ENCODE results near the gene PPM1N. TPM values are rescaled to one million over a fixed set of nuclear protein-coding genes. Genes with fewer than 3 reads are reported as not detected.

PPM1N gene
- total and polyA plus RNA-seq, 2 of the 13 experiments (the other 11 are each of a cell fraction or from before 2014, with no cell fraction given) = 0.31 to 1.8 TPM

DNA sequence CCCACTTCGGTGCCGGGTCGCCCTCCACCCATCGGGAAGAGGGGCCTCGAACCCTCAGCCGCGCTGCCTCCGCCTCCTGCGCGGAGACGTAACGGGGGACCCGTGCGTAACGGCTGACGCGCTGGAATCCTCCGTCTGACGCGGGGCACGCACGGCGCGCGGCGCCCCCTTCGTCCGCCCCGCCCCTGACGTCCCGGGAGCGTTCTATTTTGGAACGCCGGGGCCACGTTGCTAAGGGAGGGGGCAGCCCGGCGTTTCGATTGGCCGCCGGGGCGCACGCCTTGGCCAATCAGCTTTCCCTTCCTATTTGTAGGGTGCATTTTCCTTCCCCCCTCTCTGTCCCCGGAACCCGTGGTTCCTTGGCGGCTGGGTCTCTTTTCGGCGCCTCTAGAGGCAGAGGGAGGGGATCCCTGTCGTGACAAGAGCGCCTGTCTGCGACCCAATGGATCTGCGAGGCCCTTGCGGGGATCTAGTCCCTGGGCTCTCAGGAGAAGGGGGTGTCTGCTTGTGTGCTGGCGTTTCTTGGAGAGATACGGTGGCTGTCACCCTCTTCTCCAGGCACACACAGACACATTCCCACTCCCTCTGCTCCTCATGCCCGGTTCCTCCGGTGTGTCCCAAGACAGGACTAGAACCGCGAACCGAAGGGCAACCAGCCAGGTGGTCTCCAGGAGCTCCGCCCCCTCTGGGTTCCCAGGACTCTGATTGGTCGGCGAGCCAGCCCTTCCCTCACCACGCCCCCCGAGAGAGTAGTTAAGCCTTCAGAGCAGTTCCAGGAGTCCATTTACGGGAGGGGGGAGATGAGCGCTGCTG is 28.9 kb upstream of the PPM1N start (continued):
- TF ChIP-seq, protein P1, sequence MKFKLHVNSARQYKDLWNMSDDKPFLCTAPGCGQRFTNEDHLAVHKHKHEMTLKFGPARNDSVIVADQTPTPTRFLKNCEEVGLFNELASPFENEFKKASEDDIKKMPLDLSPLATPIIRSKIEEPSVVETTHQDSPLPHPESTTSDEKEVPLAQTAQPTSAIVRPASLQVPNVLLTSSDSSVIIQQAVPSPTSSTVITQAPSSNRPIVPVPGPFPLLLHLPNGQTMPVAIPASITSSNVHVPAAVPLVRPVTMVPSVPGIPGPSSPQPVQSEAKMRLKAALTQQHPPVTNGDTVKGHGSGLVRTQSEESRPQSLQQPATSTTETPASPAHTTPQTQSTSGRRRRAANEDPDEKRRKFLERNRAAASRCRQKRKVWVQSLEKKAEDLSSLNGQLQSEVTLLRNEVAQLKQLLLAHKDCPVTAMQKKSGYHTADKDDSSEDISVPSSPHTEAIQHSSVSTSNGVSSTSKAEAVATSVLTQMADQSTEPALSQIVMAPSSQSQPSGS (CRISPR knock-in tag; IDR thresholded peaks at IDR 0.05) = peak; percentile 55; the same call in 1 of the 2 replicates
- TF ChIP-seq ZNF549 (CRISPR knock-in tag; IDR thresholded peaks at IDR 0.05) = no peak
- TF ChIP-seq CAMTA2 (CRISPR knock-in tag; IDR thresholded peaks at IDR 0.05; ENCODE audit: borderline replicate concordance) = 0 out of 2 replicates have a peak, but pooled peaks have one; percentile 81
- TF ChIP-seq CBFB (CRISPR knock-in tag; IDR thresholded peaks at IDR 0.05) = 0 out of 2 replicates have a peak, but pooled peaks have one; percentile 14
- TF ChIP-seq, protein P2, sequence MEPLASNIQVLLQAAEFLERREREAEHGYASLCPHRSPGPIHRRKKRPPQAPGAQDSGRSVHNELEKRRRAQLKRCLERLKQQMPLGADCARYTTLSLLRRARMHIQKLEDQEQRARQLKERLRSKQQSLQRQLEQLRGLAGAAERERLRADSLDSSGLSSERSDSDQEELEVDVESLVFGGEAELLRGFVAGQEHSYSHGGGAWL (CRISPR knock-in tag; IDR thresholded peaks at IDR 0.05) = no peak
- TF ChIP-seq, protein P3, sequence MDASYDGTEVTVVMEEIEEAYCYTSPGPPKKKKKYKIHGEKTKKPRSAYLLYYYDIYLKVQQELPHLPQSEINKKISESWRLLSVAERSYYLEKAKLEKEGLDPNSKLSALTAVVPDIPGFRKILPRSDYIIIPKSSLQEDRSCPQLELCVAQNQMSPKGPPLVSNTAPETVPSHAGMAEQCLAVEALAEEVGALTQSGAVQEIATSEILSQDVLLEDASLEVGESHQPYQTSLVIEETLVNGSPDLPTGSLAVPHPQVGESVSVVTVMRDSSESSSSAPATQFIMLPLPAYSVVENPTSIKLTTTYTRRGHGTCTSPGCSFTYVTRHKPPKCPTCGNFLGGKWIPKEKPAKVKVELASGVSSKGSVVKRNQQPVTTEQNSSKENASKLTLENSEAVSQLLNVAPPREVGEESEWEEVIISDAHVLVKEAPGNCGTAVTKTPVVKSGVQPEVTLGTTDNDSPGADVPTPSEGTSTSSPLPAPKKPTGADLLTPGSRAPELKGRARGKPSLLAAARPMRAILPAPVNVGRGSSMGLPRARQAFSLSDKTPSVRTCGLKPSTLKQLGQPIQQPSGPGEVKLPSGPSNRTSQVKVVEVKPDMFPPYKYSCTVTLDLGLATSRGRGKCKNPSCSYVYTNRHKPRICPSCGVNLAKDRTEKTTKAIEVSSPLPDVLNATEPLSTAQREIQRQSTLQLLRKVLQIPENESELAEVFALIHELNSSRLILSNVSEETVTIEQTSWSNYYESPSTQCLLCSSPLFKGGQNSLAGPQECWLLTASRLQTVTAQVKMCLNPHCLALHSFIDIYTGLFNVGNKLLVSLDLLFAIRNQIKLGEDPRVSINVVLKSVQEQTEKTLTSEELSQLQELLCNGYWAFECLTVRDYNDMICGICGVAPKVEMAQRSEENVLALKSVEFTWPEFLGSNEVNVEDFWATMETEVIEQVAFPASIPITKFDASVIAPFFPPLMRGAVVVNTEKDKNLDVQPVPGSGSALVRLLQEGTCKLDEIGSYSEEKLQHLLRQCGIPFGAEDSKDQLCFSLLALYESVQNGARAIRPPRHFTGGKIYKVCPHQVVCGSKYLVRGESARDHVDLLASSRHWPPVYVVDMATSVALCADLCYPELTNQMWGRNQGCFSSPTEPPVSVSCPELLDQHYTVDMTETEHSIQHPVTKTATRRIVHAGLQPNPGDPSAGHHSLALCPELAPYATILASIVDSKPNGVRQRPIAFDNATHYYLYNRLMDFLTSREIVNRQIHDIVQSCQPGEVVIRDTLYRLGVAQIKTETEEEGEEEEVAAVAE (CRISPR knock-in tag; IDR thresholded peaks at IDR 0.05; ENCODE audit: borderline replicate concordance) = no peak
- no peak for TF ChIP-seq SNAPC2 (CRISPR knock-in tag; IDR thresholded peaks at IDR 0.05)
- TF ChIP-seq, protein P4, sequence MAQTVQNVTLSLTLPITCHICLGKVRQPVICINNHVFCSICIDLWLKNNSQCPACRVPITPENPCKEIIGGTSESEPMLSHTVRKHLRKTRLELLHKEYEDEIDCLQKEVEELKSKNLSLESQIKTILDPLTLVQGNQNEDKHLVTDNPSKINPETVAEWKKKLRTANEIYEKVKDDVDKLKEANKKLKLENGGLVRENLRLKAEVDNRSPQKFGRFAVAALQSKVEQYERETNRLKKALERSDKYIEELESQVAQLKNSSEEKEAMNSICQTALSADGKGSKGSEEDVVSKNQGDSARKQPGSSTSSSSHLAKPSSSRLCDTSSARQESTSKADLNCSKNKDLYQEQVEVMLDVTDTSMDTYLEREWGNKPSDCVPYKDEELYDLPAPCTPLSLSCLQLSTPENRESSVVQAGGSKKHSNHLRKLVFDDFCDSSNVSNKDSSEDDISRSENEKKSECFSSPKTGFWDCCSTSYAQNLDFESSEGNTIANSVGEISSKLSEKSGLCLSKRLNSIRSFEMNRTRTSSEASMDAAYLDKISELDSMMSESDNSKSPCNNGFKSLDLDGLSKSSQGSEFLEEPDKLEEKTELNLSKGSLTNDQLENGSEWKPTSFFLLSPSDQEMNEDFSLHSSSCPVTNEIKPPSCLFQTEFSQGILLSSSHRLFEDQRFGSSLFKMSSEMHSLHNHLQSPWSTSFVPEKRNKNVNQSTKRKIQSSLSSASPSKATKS (CRISPR knock-in tag; IDR thresholded peaks at IDR 0.05) = no peak
- TF ChIP-seq ZNF430 (CRISPR knock-in tag; IDR thresholded peaks at IDR 0.05) = no peak; the same call in 1 of the 2 replicates
- TF ChIP-seq ZMYM4 (CRISPR knock-in tag; IDR thresholded peaks at IDR 0.05) = peak; percentile 74
- peak; percentile 82 for TF ChIP-seq SPEN (CRISPR knock-in tag; IDR thresholded peaks at IDR 0.05; ENCODE audit: low read depth)
- TF ChIP-seq, protein P5, sequence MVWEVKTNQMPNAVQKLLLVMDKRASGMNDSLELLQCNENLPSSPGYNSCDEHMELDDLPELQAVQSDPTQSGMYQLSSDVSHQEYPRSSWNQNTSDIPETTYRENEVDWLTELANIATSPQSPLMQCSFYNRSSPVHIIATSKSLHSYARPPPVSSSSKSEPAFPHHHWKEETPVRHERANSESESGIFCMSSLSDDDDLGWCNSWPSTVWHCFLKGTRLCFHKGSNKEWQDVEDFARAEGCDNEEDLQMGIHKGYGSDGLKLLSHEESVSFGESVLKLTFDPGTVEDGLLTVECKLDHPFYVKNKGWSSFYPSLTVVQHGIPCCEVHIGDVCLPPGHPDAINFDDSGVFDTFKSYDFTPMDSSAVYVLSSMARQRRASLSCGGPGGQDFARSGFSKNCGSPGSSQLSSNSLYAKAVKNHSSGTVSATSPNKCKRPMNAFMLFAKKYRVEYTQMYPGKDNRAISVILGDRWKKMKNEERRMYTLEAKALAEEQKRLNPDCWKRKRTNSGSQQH (CRISPR knock-in tag; IDR thresholded peaks at IDR 0.05; ENCODE audit: low read depth) = peak; percentile 78; the same call in 1 of the 2 replicates
- TF ChIP-seq ZNF337 (CRISPR knock-in tag; IDR thresholded peaks at IDR 0.05; ENCODE audit: borderline replicate concordance, low read depth) = no peak
- TF ChIP-seq, protein P6, sequence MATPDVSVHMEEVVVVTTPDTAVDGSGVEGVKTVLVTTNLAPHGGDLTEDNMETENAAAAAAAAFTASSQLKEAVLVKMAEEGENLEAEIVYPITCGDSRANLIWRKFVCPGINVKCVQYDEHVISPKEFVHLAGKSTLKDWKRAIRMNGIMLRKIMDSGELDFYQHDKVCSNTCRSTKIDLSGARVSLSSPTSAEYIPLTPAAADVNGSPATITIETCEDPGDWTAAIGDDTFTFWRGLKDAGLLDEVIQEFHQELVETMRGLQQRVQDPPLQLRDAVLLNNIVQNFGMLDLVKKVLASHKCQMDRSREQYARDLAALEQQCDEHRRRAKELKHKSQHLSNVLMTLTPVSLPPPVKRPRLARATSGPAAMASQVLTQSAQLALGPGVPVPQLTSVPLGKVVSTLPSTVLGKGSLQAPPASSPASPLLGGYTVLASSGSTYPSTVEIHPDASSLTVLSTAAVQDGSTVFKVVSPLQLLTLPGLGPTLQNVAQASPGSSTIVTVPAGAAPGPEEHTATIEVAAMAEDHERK (CRISPR knock-in tag; IDR thresholded peaks at IDR 0.05; ENCODE audit: low read depth) = peak; percentile 99
- no peak for TF ChIP-seq HDAC6 (IDR thresholded peaks at IDR 0.05; ENCODE audit: low read depth, low read length)
- TF ChIP-seq GATAD1 (CRISPR knock-in tag; IDR thresholded peaks at IDR 0.05) = peak; percentile 86
- no peak for TF ChIP-seq MBNL3 (CRISPR knock-in tag; conservative IDR thresholded peaks at IDR 0.05)
